Stimulated activated naive CD4-positive, alpha-beta T cell treated with Interleukin-2 at 50 U/mL for 16 hours (primary cell): ENCODE results near the gene CCL14.
"Not testable (repeated sequence)": the region's sequence is repeated elsewhere in the genome, so short reads cannot be mapped to it uniquely, and the experiment has no call there.

ENCODE experiments used
- DNase-seq: peaks from one replicate; lab custom pipeline; 2025; lab: John Stamatoyannopoulos, UW

Gene CCL14

GRCh38 chr17:35942588-35943186 is 43.8 kb downstream of the CCL14 start:
- DNase-seq, result no peak

- not testable (repeated sequence) for DNase-seq
Observed at GRCh38 chr17:35938492-35938891, 48.0 kb downstream of the CCL14 start.

GRCh38 chr17:35936063-35936462 is 50.5 kb downstream of the CCL14 start:
- no peak for DNase-seq

DNA sequence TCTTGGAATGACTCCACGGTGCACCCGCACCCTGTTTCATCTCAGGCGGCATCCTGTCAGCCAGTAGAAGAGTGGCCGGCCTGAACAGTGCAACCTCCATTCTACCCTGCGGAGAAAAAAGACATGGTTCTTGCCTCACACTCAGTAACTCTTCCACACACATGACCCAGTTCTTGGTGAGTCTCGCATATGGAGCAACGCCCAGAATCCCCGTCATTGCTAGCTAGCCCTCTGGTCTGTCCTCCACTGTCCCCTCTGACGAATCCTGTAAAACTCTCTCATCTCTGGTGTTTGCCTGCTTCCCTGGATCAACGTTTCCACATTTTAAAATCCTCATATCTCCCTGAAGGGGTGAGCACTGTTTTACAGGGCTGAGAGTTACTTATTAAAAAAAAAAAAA is 51.8 kb downstream of the CCL14 start:
- no peak for DNase-seq
